B cell (primary cell): ENCODE results near the gene PPOX.

Experiments
- CTCF ChIP-seq: fragments of 200-600 bp; IDR thresholded peaks from one replicate; pipeline ENCODE4 v1.8.0; 2022; ENCODE audit warnings: antibody characterized with exemption, mild to moderate bottlenecking
- EZH2 ChIP-seq: IDR thresholded peaks from 2 replicates; pipeline ENCODE4 v1.6.1; 2012; ENCODE audit warnings: borderline replicate concordance, low read depth, mild to moderate bottlenecking, moderate library complexity, low read length; ENCODE audit not compliant: insufficient read depth, poor library complexity, severe bottlenecking

- no peak for TF ChIP-seq CTCF
- no peak for TF ChIP-seq EZH2
These were observed 29.9 kb downstream of the PPOX start for GRCh38 chr1:161196111-161196510.
